SK-N-SH (cell line): ENCODE measurements around the gene PRMT9. TPM values are rescaled to one million over a fixed set of nuclear protein-coding genes. Genes with fewer than 3 reads are reported as not detected.

Experiments used
- CTCF ChIA-PET: fragments of 300-600, 350-600 bp; formaldehyde crosslinking; extraction: SDS; loops from one replicate; lab custom pipeline; 2021; lab: Yijun Ruan, JAX
- POLR2A ChIA-PET: fragments of 350-600 bp; sonication (Branson Sonifier 250); formaldehyde crosslinking; extraction: SDS; loops from one replicate; lab custom pipeline; 2020; ENCODE audit warnings: antibody characterized with exemption, inconsistent platforms; lab: Yijun Ruan, JAX
- DNase-seq: peaks from one replicate; pipeline ENCODE4 v3.0.0; 2012
- H2AFZ ChIP-seq: fragments of 200-600 bp; sonication (generic); 2 replicates; pipeline ENCODE4 v1.8.1; 2016; ENCODE audit warnings: antibody characterized with exemption, mild to moderate bottlenecking, low read depth
- H3F3A ChIP-seq: fragments of 200-600 bp; sonication (generic); replicated peaks from 2 replicates; pipeline ENCODE3; 2016; ENCODE audit warnings: antibody characterized with exemption, mild to moderate bottlenecking; ENCODE audit not compliant: insufficient read depth
- H3K27ac ChIP-seq, 2 experiments: fragments of 200-500 bp in 1 of 2; fragments of 200-600 bp in 1 of 2; sonication (Bioruptor generic) in 1 of 2; sonication (generic), shearing (Covaris generic) in 1 of 2; 2 replicates each; pipeline versions ENCODE4 v1.5.1 to v1.6.1; 2014 to 2016; ENCODE audit warnings: low read depth in 2 of 2, inconsistent platforms in 1 of 2, low read length in 1 of 2, mild to moderate bottlenecking in 1 of 2, mixed read lengths in 1 of 2
- H3K27me3 ChIP-seq: fragments of 200-600 bp; sonication (generic), shearing (Covaris generic); 2 replicates; pipeline ENCODE4 v1.6.1; 2016; ENCODE audit warnings: mixed run types; ENCODE audit not compliant: insufficient read depth
- H3K36me3 ChIP-seq, 2 experiments: fragments of 200-500 bp in 1 of 2; fragments of 200-600 bp in 1 of 2; sonication (Bioruptor generic) in 1 of 2; sonication (generic) in 1 of 2; replicated peaks in 1 of 2; 2 replicates each; pipeline versions ENCODE3 to v1.5.1; 2014 to 2016; ENCODE audit warnings: low read length in 1 of 2, mild to moderate bottlenecking in 1 of 2; ENCODE audit not compliant: insufficient read depth in 2 of 2, control insufficient read depth in 1 of 2
- H3K4me1 ChIP-seq, 2 experiments: fragments of 200-500 bp in 1 of 2; fragments of 200-600 bp in 1 of 2; sonication (Bioruptor generic) in 1 of 2; sonication (generic), shearing (Covaris generic) in 1 of 2; 2 replicates each; pipeline versions ENCODE4 v1.5.1 to v1.6.1; 2014 to 2016; ENCODE audit warnings: low read depth in 1 of 2, low read length in 1 of 2, mixed run types in 1 of 2; ENCODE audit not compliant: insufficient read depth in 2 of 2, control insufficient read depth in 1 of 2
- H3K4me2 ChIP-seq: fragments of 200-600 bp; sonication (generic), shearing (Covaris generic); 2 replicates; pipeline ENCODE4 v1.6.1; 2017; ENCODE audit warnings: mixed run types
- H3K4me3 ChIP-seq, 2 experiments: fragments of 200-500 bp in 1 of 2; fragments of 200-600 bp in 1 of 2; sonication (Bioruptor generic) in 1 of 2; sonication (generic), shearing (Covaris generic) in 1 of 2; 2 replicates each; pipeline versions ENCODE4 v1.5.1 to v1.8.1; 2014 to 2016; ENCODE audit warnings: low read depth in 2 of 2, inconsistent platforms in 1 of 2, low read length in 1 of 2, mild to moderate bottlenecking in 1 of 2, mixed read lengths in 1 of 2, moderate library complexity in 1 of 2
- H3K79me2 ChIP-seq: fragments of 200-600 bp; sonication (generic); 2 replicates; pipeline ENCODE4 v1.8.1; 2017; ENCODE audit warnings: mild to moderate bottlenecking; ENCODE audit not compliant: insufficient read depth
- H3K9ac ChIP-seq: fragments of 200-600 bp; sonication (generic); 2 replicates; pipeline ENCODE4 v1.6.1; 2017; ENCODE audit warnings: mixed run types
- H3K9me2 ChIP-seq: fragments of 200-600 bp; sonication (generic); 2 replicates; pipeline ENCODE4 v1.6.1; 2017; ENCODE audit warnings: mixed run types
- H3K9me3 ChIP-seq: fragments of 200-600 bp; sonication (generic); 2 replicates; pipeline ENCODE4 v1.6.1; 2017; ENCODE audit warnings: mixed run types, mild to moderate bottlenecking, moderate library complexity
- H4K20me1 ChIP-seq: fragments of 200-600 bp; sonication (generic); 2 replicates; pipeline ENCODE4 v1.6.1; 2017; ENCODE audit warnings: mild to moderate bottlenecking, mixed run types; ENCODE audit not compliant: insufficient read depth
- CHD2 ChIP-seq: fragments of 150-350 bp; IDR thresholded peaks from 2 replicates; pipeline ENCODE4 v1.6.1; 2018; ENCODE audit warnings: low read length; ENCODE audit not compliant: partially characterized antibody
- EP300 ChIP-seq, 2 experiments: IDR thresholded peaks; 2 replicates each; pipeline versions ENCODE4 v1.4.0 to v1.6.1; 2012; ENCODE audit warnings: borderline replicate concordance in 1 of 2, low read depth in 1 of 2, low read length in 1 of 2
- FOSL2 ChIP-seq: IDR thresholded peaks from 2 replicates; pipeline ENCODE4 v1.4.0; 2012; ENCODE audit warnings: low read depth, mild to moderate bottlenecking, moderate library complexity, borderline replicate concordance
- FOXM1 ChIP-seq: IDR thresholded peaks from 2 replicates; pipeline ENCODE4 v1.4.0; 2012; ENCODE audit warnings: low read depth, mild to moderate bottlenecking
- GABPA ChIP-seq: IDR thresholded peaks from 2 replicates; pipeline ENCODE4 v1.4.0; 2012; ENCODE audit warnings: low read depth, mild to moderate bottlenecking
- GATA2 ChIP-seq: sonication (generic); formaldehyde crosslinking; IDR thresholded peaks from 2 replicates; pipeline ENCODE4 v1.5.0; 2020; ENCODE audit warnings: mild to moderate bottlenecking, missing genetic modification reagents
- NFIC ChIP-seq: IDR thresholded peaks from 2 replicates; pipeline ENCODE4 v1.4.0; 2012; ENCODE audit warnings: borderline replicate concordance
- RFX5 ChIP-seq: IDR thresholded peaks from 2 replicates; pipeline ENCODE4 v1.6.1; 2012; ENCODE audit warnings: mild to moderate bottlenecking, improper control_type of control experiment, low read length
- RXRA ChIP-seq: IDR thresholded peaks from 2 replicates; pipeline ENCODE4 v1.4.0; 2012; ENCODE audit warnings: low read depth, mild to moderate bottlenecking, borderline replicate concordance
- SIN3A ChIP-seq: IDR thresholded peaks from 2 replicates; pipeline ENCODE4 v1.6.1; 2012; ENCODE audit warnings: low read depth, mild to moderate bottlenecking, low read length, moderate library complexity, borderline replicate concordance
- SMC3 ChIP-seq: IDR thresholded peaks from 2 replicates; pipeline ENCODE4 v1.6.1; 2012; ENCODE audit warnings: low read depth, low read length, improper control_type of control experiment
- TAF1 ChIP-seq: IDR thresholded peaks from 2 replicates; pipeline ENCODE4 v1.6.1; 2012; ENCODE audit warnings: low read depth, mild to moderate bottlenecking, low read length, moderate library complexity, borderline replicate concordance
- TCF12 ChIP-seq: IDR thresholded peaks from 2 replicates; pipeline ENCODE4 v1.4.0; 2012
- WGBS: methylation state at CpG from one replicate; pipeline ENCODE4 v1.1.6; 2017; ENCODE audit warnings: low lambda C conversion rate; 5-methylcytosine and 5-hydroxymethylcytosine counted together
- polyA plus RNA-seq, 3 experiments: library from polyadenylated mRNA; depleted of rRNA; stranded (reverse); fragments of >200 nt; gene quantifications; 2 replicates each; pipeline ENCODE4 v1.2.3, GENCODE V29; 2012
- TF ChIP-seq, protein P1 (sequence below): fragments of 150-350 bp; IDR thresholded peaks from 2 replicates; pipeline ENCODE4 v1.6.1; 2016; ENCODE audit warnings: mild to moderate bottlenecking, low read depth, low read length
- TF ChIP-seq, protein P2 (sequence below): IDR thresholded peaks from 2 replicates; pipeline ENCODE4 v1.4.0; 2012; ENCODE audit warnings: low read depth, borderline replicate concordance

Gene PRMT9
- polyA plus RNA-seq, 1 of the 3 experiments (the other 2 are of a cell fraction), result 3.9 TPM

DNA sequence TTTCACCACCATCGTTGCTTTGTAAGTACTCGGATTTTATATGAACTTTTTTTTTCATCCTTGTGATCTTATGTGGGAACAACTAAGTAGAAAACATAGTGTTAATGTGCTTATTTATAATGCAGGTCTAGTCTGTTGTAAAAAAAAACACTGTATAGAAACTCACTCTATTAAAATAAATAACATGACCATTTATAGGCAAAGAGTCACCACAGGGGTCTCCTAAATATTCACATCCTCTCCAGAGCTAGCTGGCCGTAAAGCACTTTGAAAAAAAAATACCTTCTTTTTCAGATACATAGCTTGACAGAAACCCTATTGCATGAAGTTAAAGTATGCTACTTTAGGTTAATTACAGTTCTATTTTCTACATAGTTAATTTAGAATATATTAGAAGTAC lies 55.5 kb downstream of the PRMT9 start (continued):
- TF ChIP-seq GATA2 (CRISPR knock-in tag) (no peak), TCF12 (no peak), FOXM1 (no peak), GABPA (no peak)

DNA sequence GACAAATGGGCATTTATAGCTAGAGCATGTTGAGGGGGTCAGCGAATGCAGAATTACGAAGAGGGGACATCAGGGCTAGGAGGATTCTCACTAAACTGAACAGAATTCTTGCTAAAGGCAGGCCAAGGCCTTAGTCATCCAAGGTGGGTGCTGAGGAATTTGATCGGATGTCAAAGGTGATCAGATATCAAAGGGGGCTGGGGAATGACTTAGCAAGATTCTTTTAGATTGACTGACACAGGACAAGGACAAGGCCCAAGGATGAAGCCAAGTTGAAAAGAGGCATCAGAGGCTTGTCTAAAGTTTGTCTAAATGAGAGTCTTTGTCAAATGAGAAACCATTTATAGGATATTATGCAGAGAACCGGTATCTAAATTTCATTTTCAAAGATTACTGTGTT lies 57.1 kb downstream of the PRMT9 start:
- peaks cover 2% of the 10 kb centered on the region; the same call in 1 of the 2 replicates for H4K20me1 ChIP-seq
- no peak overlapping the region for H2AFZ ChIP-seq
- POLR2A ChIA-PET, result interaction anchor here (1.5 kb wide), 1 partner anchor 10 kb away, joined by 5 read pairs; the partner anchor contains the start of gene TMEM184C
- peaks cover 75 to 82% of the 10 kb centered on the region in 2 experiments for H3K36me3 ChIP-seq
- no peaks in the 10 kb centered on the region for H3K27me3 ChIP-seq
- CTCF ChIA-PET, result no interaction called here
- peaks cover 10% of the 10 kb centered on the region for H3K79me2 ChIP-seq
- no peak overlapping the region for H3K27ac ChIP-seq
- no peak for TF ChIP-seq GABPA
- TF ChIP-seq TAF1, result no peak
- no peak for TF ChIP-seq FOSL2
- TF ChIP-seq NFIC, result no peak
- TF ChIP-seq SIN3A, result no peak
- TF ChIP-seq, protein P1, sequence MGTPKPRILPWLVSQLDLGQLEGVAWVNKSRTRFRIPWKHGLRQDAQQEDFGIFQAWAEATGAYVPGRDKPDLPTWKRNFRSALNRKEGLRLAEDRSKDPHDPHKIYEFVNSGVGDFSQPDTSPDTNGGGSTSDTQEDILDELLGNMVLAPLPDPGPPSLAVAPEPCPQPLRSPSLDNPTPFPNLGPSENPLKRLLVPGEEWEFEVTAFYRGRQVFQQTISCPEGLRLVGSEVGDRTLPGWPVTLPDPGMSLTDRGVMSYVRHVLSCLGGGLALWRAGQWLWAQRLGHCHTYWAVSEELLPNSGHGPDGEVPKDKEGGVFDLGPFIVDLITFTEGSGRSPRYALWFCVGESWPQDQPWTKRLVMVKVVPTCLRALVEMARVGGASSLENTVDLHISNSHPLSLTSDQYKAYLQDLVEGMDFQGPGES, result no peak
- TF ChIP-seq, protein P2, sequence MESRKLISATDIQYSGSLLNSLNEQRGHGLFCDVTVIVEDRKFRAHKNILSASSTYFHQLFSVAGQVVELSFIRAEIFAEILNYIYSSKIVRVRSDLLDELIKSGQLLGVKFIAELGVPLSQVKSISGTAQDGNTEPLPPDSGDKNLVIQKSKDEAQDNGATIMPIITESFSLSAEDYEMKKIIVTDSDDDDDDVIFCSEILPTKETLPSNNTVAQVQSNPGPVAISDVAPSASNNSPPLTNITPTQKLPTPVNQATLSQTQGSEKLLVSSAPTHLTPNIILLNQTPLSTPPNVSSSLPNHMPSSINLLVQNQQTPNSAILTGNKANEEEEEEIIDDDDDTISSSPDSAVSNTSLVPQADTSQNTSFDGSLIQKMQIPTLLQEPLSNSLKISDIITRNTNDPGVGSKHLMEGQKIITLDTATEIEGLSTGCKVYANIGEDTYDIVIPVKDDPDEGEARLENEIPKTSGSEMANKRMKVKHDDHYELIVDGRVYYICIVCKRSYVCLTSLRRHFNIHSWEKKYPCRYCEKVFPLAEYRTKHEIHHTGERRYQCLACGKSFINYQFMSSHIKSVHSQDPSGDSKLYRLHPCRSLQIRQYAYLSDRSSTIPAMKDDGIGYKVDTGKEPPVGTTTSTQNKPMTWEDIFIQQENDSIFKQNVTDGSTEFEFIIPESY, result no peak
- no peak for TF ChIP-seq SMC3
- TF ChIP-seq RFX5, result no peak
- no peak for TF ChIP-seq CHD2
- TF ChIP-seq EP300 (IDR thresholded peaks at IDR 0.05; ENCODE audit: borderline replicate concordance in 1 of 2, low read depth in 1 of 2, low read length in 1 of 2), result no peak
- no peak for TF ChIP-seq RXRA
- no peak for TF ChIP-seq FOXM1
- TF ChIP-seq, all 33 proteins: peak for 0
- Histone ChIP-seq H3K4me2 (no peak overlapping the region), H3K9me2 (no peaks in the 10 kb centered on the region), H3K4me3 (no peak overlapping the region), H3F3A (peaks cover 15% of the 10 kb centered on the region), H3K9me3 (no peaks in the 10 kb centered on the region), H3K9ac (no peak overlapping the region), H3K4me1 (peaks cover 0 to 7% of the 10 kb centered on the region in 2 experiments; a peak in 2 of 4 replicates)
- no peak for DNase-seq
- WGBS, result 93% methylated on average over 4 of the region's 4 CpGs
